Hematopoietic multipotent progenitor cell treated with erythropoietin and hydrocortisone succinate and interleukin-3 and kit ligand, for 8 days (in vitro differentiated cells): ENCODE data around the gene AP5B1.

Experiments used
- DNase-seq: peaks from one replicate; pipeline ENCODE4 v3.0.0-alpha.2; 2015

The AP5B1 gene

DNA sequence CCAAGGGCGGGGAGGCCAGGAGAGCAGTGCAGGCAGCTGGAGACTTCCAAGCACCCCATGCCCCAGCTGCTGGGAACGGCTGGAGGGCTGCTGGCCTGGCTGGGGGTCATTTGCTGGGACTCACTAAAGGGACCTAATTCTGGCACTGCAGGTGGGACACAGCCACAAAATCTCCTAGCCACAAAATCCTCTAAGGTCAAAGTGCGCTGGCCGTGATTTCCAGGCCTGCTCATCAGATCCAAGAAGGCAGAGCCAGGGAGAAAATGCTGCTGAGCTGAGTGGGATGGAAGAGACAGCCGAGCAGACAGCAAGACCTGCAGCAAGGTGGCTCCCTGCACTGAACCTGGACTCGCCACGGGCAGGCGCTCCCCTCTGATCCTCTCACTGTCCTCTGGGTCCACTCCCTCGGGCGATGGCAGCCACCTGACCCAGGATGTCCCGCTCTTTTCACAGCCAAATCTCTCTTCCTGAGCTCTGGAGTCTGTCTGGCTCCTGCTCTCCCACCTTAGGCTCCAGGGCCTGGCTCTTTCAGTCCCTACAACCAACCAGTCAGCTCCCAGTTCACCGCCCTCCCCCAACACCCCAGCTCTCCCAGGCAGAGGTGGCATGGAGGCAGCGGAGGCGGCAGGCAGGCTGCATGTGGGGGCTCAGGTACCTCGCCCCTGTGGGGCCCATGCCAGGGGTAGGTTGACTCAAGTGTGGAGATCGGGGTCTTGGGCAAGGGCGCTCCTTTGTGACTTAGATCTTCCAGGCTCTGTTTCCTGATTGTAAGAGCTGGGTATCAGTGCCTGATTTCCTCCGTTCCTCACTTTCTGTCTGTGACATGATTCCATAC is 20.6 kb upstream of the AP5B1 start:
- DNase-seq: no peak

DNA sequence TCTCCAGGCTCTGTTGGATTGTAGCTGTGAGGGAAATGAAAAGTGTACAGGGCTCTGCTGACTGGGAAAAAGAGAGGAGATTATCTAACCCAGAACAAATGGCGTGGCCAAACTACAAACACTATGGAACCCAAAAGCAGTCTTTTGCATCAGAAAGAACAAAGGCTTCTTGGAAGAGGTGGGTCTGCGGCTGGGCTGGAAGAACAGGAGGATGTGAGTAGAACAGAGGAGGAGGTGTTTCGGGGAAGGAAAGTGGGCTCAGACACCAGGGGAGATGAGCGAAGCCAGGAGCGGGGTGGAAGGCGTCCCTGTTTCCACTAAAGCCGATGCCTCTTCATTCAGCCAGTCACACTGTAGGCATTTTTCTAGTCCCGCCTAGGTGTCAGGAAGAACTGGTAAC is 18.1 kb upstream of the AP5B1 start:
- DNase-seq: no peak

DNA sequence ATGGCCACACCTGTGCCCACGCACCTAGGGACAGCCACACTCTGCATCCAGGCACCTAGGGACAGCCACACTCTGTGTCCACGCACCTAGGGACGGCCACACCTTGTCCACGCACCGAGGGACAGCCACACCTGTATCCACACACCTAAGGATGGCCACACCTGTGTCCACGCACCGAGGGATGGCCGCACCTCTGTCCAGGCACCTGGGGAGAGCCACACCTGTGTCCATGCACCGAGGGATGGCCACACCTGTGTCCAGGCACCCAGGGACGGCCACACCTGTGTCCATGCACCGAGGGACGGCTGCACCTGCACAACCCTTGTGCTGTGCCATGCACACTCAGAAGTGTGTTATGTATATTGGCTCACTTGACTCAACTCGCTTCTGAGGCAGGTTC is 16.9 kb upstream of the AP5B1 start:
- no peak for DNase-seq

DNA sequence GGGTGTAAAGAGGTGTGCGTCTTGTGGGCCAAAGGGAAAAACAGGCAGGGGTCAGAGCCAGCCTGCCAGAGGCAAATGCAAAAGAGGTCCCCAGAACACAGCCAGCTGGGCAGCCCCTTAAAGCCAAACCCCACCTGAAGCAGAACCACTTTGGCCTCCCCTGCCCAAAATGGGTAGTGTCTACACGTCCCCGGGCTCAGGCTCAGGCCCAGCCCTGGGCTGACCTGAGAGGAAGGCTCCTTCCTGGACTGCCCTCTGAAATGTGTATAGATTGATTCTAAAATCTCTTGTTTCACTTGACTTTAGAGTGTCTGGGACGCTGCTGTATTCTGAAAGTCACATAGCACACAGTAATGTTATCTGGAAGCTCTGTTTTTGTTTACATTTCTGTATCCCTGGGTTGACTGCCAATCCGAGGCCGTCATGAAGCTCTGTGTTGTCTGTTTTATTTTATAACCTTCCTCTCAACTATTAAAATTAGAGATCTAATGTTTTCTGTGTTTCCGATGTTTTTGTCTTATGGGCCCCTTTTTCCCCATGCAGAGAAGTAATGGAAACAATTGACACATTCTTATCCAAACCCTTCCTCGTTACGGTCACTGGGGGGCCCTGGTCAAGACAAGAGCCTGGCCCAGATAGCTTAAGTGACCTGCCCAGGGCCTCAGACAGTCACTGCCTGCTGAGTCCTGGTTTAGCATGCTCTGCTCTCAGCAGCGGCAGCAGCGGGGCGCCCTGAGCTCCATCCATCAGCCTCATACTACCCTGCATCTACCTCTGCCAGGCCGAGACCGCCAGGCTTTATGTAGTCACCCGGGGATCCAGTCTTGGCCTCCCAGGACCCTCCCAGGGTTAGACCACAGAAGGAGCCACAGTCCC is 16.2 kb upstream of the AP5B1 start:
- no peak for DNase-seq

DNA sequence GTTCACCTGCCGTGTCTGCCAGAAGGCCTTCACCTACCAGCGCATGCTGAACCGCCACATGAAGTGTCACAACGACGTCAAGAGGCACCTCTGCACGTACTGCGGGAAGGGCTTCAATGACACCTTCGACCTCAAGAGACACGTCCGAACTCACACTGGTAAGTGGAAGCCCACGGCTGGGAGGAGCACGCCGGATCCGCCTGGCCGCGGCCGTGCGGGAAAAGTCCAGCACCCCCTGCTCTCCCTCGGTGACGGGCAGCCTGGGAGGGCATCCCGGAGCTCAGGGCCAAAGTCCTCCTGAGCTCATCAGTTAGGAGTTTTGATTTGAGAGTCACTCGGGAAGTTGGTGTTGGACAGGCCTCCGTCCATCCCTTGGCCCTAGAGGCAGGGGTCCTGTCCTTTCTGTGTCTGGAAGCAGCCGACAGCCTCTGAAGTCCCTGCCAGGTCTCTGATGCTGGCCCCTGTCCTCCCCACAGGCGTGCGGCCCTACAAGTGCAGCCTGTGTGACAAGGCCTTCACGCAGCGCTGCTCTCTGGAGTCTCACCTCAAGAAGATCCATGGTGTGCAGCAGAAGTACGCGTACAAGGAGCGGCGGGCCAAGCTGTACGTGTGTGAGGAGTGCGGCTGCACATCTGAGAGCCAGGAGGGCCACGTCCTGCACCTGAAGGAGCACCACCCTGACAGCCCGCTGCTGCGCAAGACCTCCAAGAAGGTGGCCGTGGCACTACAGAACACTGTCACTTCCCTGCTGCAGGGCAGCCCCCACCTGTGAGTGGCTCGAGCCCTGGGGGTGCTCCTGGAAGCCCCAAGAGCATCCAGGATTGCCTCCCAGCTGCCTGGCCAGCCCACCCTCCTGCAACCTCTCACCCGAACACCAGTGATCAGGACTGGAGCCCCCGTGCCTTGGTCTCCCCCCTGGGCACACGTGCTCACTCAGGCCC is 14.1 kb upstream of the AP5B1 start:
- no peak for DNase-seq

- no peak for DNase-seq
Observed at GRCh38 chr11:65793625-65794400, 13.0 kb upstream of the AP5B1 start.

DNA sequence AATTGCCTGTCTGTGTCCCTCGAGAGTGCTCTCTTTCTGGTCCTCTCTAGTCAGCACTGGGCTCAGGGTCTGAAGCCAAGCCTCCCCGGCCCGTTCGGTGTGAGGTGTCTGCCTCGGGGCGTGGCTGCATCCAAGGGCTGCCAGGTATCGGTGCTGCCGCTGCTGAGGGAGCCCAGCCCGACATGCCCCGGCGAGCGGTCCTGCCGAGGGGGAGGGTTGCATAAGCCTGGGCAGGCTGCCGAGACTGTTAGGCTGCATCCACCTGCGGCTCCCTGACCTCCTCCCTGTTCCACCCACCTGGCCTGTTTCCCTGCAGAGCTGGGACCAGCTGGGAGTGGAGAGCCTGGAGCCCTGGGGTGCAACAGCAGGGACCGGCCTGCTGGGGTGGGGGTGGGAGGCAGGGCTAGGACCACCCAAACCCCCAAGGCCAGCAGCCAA is 12.4 kb upstream of the AP5B1 start:
- no peak for DNase-seq

- no peak for DNase-seq
Observed at GRCh38 chr11:65792456-65792855, 11.7 kb upstream of the AP5B1 start.

DNA sequence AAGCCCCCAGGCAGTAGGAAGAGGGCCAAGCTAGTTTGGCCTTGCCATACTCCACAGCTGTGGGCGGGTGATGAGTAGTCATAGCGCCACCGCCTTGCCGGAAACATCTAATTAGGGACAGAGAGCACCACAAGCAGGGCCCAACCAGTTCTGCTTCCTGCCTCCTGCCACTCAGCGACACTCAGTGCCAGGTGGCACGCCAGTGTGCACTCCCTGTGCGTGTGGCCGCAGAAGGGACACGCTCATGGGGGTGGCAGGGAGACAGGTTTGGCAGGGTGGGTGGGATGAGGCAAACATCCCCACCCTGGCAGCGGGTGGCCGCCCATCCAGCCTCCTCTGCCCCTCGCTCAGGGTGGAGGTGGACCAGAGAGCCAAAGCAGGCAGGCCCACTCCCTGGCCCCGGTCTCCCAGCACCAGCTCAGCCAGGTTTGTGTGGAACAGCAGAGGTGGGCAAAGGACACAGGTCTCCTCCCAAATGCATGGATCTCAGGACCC is 11.0 kb upstream of the AP5B1 start:
- no peak for DNase-seq

GRCh38 chr11:65790902-65791650 is 10.3 kb upstream of the AP5B1 start:
- DNase-seq: no peak

DNA sequence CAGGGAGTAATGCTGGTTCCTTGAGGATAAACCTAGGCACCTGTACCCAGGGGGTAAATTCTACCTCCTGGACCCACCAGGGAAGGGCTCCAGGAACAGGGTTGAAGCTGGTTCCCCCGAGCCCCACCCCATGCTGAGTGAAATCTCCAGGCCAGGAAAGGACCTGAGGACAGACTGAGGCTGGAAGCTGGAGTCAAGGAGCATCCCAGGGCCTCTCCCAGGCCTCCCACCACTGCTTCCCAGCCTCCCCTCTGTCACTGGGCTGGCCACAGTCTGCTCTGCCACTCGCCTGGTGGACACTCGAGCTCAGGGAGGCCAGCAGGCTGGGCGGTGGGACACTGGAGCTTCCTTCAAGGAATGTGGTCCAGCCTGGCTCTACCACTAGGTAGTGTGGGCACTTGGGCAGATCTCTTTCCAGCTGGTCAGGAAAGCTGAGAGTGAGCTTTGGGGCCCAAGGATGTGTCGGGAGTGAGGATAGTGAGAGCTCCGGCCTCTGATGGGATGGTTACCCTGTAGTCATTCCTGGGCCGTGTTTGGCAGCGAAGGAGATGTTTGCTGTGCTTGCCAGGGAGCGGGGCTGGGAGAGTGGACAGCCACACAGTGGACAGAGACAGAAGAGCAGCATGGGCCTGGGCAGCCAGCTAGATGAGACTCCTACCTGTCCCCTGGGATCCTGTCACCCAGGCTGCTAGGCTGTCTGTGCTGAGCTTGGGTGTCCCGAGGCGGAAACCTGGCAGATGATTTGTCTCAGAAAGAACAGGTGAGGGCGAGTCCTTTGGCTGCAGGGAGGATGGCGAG is 9.5 kb upstream of the AP5B1 start:
- no peak for DNase-seq

GRCh38 chr11:65789230-65790103 is 8.7 kb upstream of the AP5B1 start:
- DNase-seq: no peak

GRCh38 chr11:65788821-65789220 is 8.0 kb upstream of the AP5B1 start:
- no peak for DNase-seq

- no peak for DNase-seq
Observed at GRCh38 chr11:65787649-65788622, 7.2 kb upstream of the AP5B1 start.

- DNase-seq: no peak
Observed at GRCh38 chr11:65786786-65787636, 6.2 kb upstream of the AP5B1 start, which contains the start of gene OVOL1. Gene OVOL1 (plus strand): TSS chr11:65787063. CDS start chr11:65787374, 311 bp downstream.

- no peak for DNase-seq
Observed at GRCh38 chr11:65786008-65786785, 5.4 kb upstream of the AP5B1 start.
